Right lung (tissue), 10 donors: ENCODE measurements around the gene FNDC10. TPM values are rescaled to one million over a fixed set of nuclear protein-coding genes. Genes with fewer than 3 reads are reported as not detected.
"Not testable (repeated sequence)": the region's sequence is repeated elsewhere in the genome, so short reads cannot be mapped to it uniquely, and the experiment has no call there.

Source experiments
- DNase-seq, 2 donors: peaks; one replicate each; pipeline ENCODE4 v3.0.0-alpha.2; 2013
- long read RNA-seq, 8 donors: transcript quantifications; one replicate each; lab custom pipeline, GENCODE V29; 2026
- polyA plus RNA-seq, 5 donors: library from polyadenylated mRNA; unstranded; fragments of 120-200 nt; gene quantifications; one replicate each; pipeline versions ENCODE4 v1.2.1 to v1.2.3, GENCODE V29; 2013; ENCODE audit warnings: inconsistent platforms in 1 of 5, low replicate concordance in 1 of 5; ENCODE audit not compliant: insufficient read length in 5 of 5, insufficient read depth in 1 of 5

FNDC10 gene
- polyA plus RNA-seq, result 1 to 10 TPM; 1.5 to 3.9 (median 1.7) TPM
- long read RNA-seq, donor 1, partial matches to known transcripts, result 0 of 3 reads
- long read RNA-seq, donor 1, other reads (novel, unspliced or antisense), result 0 of 3 reads
- long read RNA-seq, donor 2, partial matches to known transcripts, result 0 of 4 reads
- long read RNA-seq, donor 2, other reads (novel, unspliced or antisense), result 0 of 4 reads
- long read RNA-seq, donor 3, transcript FNDC10-201 (1 exons, 2,085 nt), result major isoform, 6 of 6 reads
- long read RNA-seq, donor 3, partial matches to known transcripts, result 0 of 6 reads
- long read RNA-seq, donor 3, other reads (novel, unspliced or antisense), result 0 of 6 reads
- long read RNA-seq, donor 4, transcript FNDC10-201 (1 exons, 2,085 nt), result major isoform, 5 of 5 reads
- long read RNA-seq, donor 4, partial matches to known transcripts, result 0 of 5 reads
- long read RNA-seq, donor 4, other reads (novel, unspliced or antisense), result 0 of 5 reads
- long read RNA-seq, donor 5, partial matches to known transcripts, result 28 of 31 reads
- long read RNA-seq, donor 5, other reads (novel, unspliced or antisense), result 0 of 31 reads
- long read RNA-seq, donor 6, partial matches to known transcripts, result 0 of 2 reads
- long read RNA-seq, donor 6, other reads (novel, unspliced or antisense), result 0 of 2 reads
- long read RNA-seq, donor 7, partial matches to known transcripts, result 0 of 3 reads
- long read RNA-seq, donor 7, other reads (novel, unspliced or antisense), result 0 of 3 reads
- long read RNA-seq, donor 8, partial matches to known transcripts, result 0 of 1 reads
- long read RNA-seq, donor 8, other reads (novel, unspliced or antisense), result 0 of 1 reads

GRCh38 chr1:1599935-1600860, at the start of gene FNDC10:
Gene FNDC10, minus strand, starts transcription at chr1:1600135. Its CDS starts 120 bp downstream, at chr1:1600015.
- DNase-seq, result no peak

GRCh38 chr1:1648265-1648664, 48.3 kb upstream of the FNDC10 start:
- not testable (repeated sequence) for DNase-seq

GRCh38 chr1:1647567-1648241, 47.8 kb upstream of the FNDC10 start:
- DNase-seq, result not testable (repeated sequence)

GRCh38 chr1:1646326-1646725, 46.4 kb upstream of the FNDC10 start:
- DNase-seq, result not testable (repeated sequence)

- DNase-seq, result not testable (repeated sequence)
Measured at GRCh38 chr1:1640711-1641461, 41.0 kb upstream of the FNDC10 start.

- not testable (repeated sequence) for DNase-seq
Measured at GRCh38 chr1:1640081-1640480, 40.1 kb upstream of the FNDC10 start.

GRCh38 chr1:1639368-1639767, 39.4 kb upstream of the FNDC10 start:
- not testable (repeated sequence) for DNase-seq

- not testable (repeated sequence) for DNase-seq
Measured at GRCh38 chr1:1638528-1638927, 38.6 kb upstream of the FNDC10 start.

GRCh38 chr1:1637479-1637875, 37.5 kb upstream of the FNDC10 start:
- DNase-seq, result not testable (repeated sequence)

- not testable (repeated sequence) for DNase-seq
Measured at GRCh38 chr1:1636621-1637478, 36.9 kb upstream of the FNDC10 start.

- not testable (repeated sequence) for DNase-seq
Measured at GRCh38 chr1:1634613-1635012, 34.7 kb upstream of the FNDC10 start.

GRCh38 chr1:1633409-1633808, 33.5 kb upstream of the FNDC10 start:
- DNase-seq, result not testable (repeated sequence)

GRCh38 chr1:1631782-1632420, 32.0 kb upstream of the FNDC10 start, which contains the start of gene MMP23B:
Gene MMP23B, plus strand, starts transcription at chr1:1632173. Its CDS starts 46 bp downstream, at chr1:1632219.
- peak; percentile 86 to 88 for DNase-seq

- peak; percentile 88 to 91 for DNase-seq
Measured at GRCh38 chr1:1630965-1631781, 31.2 kb upstream of the FNDC10 start.

GRCh38 chr1:1630191-1630964, 30.4 kb upstream of the FNDC10 start:
- peak; percentile 88 for DNase-seq

GRCh38 chr1:1629430-1630190, 29.7 kb upstream of the FNDC10 start:
- no peak for DNase-seq
